Measurements from ENCODE around the gene GPX4. TPM values are rescaled to one million over a fixed set of nuclear protein-coding genes. Genes with fewer than 3 reads are reported as not detected.

Gene GPX4
- total RNA-seq, 4 donors from 2014 or later, result 350 to 485 (median 414) TPM

GRCh38 chr19:1115646-1116420, 12.0 kb downstream of the GPX4 start:
- H3K9me3 ChIP-seq, result no peaks in the 10 kb centered on the region
- no peak overlapping the region for H3K4me3 ChIP-seq (replicated peaks in 1 of 3)
- peaks cover 4 to 14% of the 10 kb centered on the region in 2 donors for H3K4me1 ChIP-seq
- TF ChIP-seq, protein P1, sequence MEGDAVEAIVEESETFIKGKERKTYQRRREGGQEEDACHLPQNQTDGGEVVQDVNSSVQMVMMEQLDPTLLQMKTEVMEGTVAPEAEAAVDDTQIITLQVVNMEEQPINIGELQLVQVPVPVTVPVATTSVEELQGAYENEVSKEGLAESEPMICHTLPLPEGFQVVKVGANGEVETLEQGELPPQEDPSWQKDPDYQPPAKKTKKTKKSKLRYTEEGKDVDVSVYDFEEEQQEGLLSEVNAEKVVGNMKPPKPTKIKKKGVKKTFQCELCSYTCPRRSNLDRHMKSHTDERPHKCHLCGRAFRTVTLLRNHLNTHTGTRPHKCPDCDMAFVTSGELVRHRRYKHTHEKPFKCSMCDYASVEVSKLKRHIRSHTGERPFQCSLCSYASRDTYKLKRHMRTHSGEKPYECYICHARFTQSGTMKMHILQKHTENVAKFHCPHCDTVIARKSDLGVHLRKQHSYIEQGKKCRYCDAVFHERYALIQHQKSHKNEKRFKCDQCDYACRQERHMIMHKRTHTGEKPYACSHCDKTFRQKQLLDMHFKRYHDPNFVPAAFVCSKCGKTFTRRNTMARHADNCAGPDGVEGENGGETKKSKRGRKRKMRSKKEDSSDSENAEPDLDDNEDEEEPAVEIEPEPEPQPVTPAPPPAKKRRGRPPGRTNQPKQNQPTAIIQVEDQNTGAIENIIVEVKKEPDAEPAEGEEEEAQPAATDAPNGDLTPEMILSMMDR (IDR thresholded peaks at IDR 0.05), result no peak
- no peak for TF ChIP-seq POLR2A (IDR thresholded peaks at IDR 0.05)
- DNase-seq, result no peak
- WGBS, 2 donors, result 90 to 93% methylated on average over 16 to 32 of the region's 35 CpGs
- no peak overlapping the region for H3K27ac ChIP-seq
- intact Hi-C loops (cut with DNase I), result no loop called here
- H3K36me3 ChIP-seq, result peaks cover 65 to 85% of the 10 kb centered on the region in 2 donors
- H3K27me3 ChIP-seq, result no peaks in the 10 kb centered on the region

DNA sequence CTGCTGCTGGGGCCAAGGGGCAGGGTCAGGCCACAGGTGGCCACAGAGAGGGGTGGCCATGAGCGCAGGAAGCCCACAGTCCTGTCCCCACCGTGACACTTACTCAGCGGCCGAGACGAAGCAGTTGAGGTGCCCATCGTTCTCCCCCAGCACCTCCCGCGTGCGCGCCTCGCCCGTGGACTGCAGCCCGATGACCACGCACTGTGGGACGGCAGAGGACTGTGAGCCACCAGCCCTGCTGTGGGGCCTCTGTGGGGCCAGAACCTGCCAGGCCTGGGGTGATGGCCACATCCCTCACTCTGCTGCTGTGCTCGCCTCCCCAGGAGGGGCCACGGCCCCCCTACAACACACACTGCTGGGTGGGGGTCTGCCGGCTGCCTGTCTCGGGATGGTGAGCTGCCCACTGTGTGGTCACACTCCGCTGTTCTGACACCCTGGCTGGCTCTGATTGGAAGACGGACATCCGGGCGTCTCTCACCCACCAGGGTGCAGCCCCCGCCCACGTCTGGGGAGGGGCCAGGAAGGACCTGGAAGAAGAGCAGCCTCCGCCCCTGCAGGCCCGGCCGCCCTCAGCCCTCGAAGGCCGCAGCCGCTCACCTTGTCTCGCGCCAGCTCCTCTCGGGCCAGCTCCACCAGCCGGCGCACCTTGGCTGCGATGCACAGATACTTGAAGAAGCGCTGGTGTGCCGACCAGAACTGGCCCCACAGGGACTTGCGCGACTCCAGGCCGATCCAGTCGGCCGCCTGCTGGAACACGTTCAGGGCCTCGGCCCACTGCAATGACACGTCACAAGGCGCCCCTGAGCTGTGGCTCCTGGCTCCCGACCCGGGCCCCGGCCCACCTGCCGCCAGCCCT, 13.2 kb downstream of the GPX4 start:
- no peak for TF ChIP-seq POLR2A (IDR thresholded peaks at IDR 0.05)
- TF ChIP-seq, protein P1 (IDR thresholded peaks at IDR 0.05), result peak in 1 of 6 experiments; percentile 5
- H3K4me3 ChIP-seq (replicated peaks in 1 of 3), result no peak overlapping the region
- 83 to 89% methylated on average over 30 to 33 of the region's 52 CpGs for WGBS, 2 donors
- intact Hi-C loops (cut with DNase I), result no loop called here
- peaks cover 4 to 14% of the 10 kb centered on the region in 2 donors for H3K4me1 ChIP-seq
- no peaks in the 10 kb centered on the region for H3K9me3 ChIP-seq
- peaks cover 72 to 88% of the 10 kb centered on the region in 2 donors for H3K36me3 ChIP-seq
- H3K27me3 ChIP-seq, result no peaks in the 10 kb centered on the region
- DNase-seq, result peak; percentile 75 to 86
- H3K27ac ChIP-seq, result peak overlapping the region in 2 of 3 donors; percentile 15 to 33

DNA sequence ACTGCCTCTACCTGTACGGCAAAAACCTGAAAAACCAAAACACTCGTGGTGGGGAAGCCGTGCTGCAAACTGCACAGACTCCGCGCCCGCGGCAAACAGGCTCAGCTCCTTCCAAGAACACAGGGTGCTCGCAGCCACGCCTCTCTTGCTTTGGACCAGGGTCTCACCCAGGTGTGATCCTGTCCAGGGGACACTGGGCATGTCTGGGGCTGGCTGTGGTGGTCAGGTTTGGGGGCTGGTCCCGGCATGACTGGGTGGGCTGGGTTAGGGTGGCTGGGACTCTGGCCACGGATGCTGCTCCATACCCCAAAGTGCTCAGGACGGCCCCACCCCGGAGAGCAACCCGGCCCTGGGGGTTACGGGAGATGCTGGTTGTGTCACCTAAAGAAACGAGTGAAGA, 13.9 kb downstream of the GPX4 start:
- intact Hi-C loops (cut with DNase I), result no loop called here
- Histone ChIP-seq H3K9me3 (no peaks in the 10 kb centered on the region), H3K27me3 (no peaks in the 10 kb centered on the region), H3K27ac (peak overlapping the region in 2 of 3 donors; percentile 15 to 33), H3K4me1 (peaks cover 4 to 14% of the 10 kb centered on the region in 2 donors), H3K4me3 (replicated peaks in 1 of 3) (no peak overlapping the region), H3K36me3 (peaks cover 76 to 88% of the 10 kb centered on the region in 2 donors)
- TF ChIP-seq, protein P1 (IDR thresholded peaks at IDR 0.05), result no peak
- no peak for TF ChIP-seq POLR2A (IDR thresholded peaks at IDR 0.05)
- 93 to 97% methylated on average over 5 to 16 of the region's 16 CpGs for WGBS, 2 donors
- no peak for DNase-seq

- WGBS, 2 donors, result 92 to 96% methylated on average over 27 to 28 of the region's 34 CpGs
- no peak for DNase-seq
- H3K4me3 ChIP-seq (replicated peaks in 1 of 3), result no peak overlapping the region
- H3K9me3 ChIP-seq, result no peaks in the 10 kb centered on the region
- no peak for TF ChIP-seq POLR2A (IDR thresholded peaks at IDR 0.05)
- TF ChIP-seq, protein P1 (IDR thresholded peaks at IDR 0.05), result no peak
- no peak overlapping the region for H3K27ac ChIP-seq
- intact Hi-C loops (cut with DNase I), result no loop called here
- no peaks in the 10 kb centered on the region for H3K27me3 ChIP-seq
- H3K36me3 ChIP-seq, result peaks cover 87 to 93% of the 10 kb centered on the region in 2 donors
- peaks cover 0 to 2% of the 10 kb centered on the region in 2 donors for H3K4me1 ChIP-seq
Measured at GRCh38 chr19:1118999-1119398, 15.2 kb downstream of the GPX4 start.

Data from thyroid gland (tissue), 4 donors.